ENCODE measurements around the gene INTS11.

INTS11 gene

DNA sequence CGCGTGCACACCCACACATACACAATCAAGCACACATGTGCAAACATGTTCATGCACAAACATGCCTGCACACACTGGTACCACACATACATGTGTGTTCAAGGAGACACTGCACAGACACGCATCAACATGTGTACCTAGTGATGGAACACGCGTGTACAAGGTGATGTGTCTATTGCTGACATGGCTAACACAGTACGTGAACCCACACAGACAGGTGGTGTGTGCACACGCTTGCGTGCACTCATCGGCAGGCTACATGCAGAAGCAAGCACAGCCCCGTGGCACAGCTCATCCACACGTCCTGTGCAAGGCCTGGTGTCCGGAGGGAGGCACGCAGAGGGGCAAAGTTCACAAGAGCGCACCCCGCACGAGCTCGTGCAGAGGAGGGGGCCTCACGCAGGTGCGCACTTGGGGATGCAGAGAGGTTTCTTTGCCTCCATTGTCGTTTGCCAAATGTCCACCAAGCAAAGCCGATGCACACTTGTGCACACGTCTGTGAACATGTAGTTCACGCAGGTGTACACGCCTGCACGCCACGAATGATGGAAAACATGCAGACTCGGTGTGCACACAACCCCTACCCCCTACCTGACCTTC is 17.7 kb downstream of the INTS11 start:
- TF ChIP-seq, protein P1, sequence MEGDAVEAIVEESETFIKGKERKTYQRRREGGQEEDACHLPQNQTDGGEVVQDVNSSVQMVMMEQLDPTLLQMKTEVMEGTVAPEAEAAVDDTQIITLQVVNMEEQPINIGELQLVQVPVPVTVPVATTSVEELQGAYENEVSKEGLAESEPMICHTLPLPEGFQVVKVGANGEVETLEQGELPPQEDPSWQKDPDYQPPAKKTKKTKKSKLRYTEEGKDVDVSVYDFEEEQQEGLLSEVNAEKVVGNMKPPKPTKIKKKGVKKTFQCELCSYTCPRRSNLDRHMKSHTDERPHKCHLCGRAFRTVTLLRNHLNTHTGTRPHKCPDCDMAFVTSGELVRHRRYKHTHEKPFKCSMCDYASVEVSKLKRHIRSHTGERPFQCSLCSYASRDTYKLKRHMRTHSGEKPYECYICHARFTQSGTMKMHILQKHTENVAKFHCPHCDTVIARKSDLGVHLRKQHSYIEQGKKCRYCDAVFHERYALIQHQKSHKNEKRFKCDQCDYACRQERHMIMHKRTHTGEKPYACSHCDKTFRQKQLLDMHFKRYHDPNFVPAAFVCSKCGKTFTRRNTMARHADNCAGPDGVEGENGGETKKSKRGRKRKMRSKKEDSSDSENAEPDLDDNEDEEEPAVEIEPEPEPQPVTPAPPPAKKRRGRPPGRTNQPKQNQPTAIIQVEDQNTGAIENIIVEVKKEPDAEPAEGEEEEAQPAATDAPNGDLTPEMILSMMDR (IDR thresholded peaks at IDR 0.05; ENCODE audit: control extremely low read depth, extremely low read depth, low read depth, missing control alignments), result no peak
- POLR2A ChIA-PET, result no interaction called here
- no peak for DNase-seq (ENCODE audit: extremely low spot score)
- CTCF ChIA-PET, result no interaction called here

DNA sequence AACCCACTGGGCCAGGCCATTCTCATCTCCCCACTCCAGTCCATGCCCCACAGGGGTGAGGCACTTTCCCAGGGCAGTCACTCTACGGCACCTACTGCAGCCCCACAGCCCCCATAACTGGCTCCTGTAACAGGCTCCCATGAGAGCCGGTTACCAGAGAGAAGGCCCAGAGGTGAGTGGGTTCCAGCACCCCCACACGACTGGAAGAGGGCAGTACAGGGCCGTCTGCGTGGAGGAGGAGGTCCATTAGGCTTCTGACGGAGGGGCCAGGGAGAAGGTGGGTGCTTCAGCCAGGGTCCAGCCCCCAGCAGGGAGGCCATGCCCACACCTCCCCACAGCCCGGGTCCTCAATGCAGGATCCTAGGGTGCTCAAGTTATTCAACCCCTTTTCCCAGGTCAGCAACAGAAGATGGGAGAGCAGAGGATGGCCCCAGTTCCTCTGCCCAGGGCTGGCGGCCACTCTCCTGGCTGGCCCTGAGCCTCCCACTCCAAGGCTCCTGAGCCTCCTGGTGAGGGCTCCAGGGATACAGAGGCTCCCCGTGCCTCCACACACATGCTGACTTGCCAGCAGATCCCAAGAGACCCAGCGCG is 18.3 kb downstream of the INTS11 start:
- TF ChIP-seq, protein P1 (IDR thresholded peaks at IDR 0.05; ENCODE audit: control extremely low read depth, extremely low read depth, low read depth, missing control alignments), result peak; percentile 31
- ChIA-PET CTCF (interaction anchor here (1.1 kb wide), 1 partner anchor 67 kb away, joined by 4 read pairs; no protein-coding TSS in a partner anchor), POLR2A (no interaction called here)
- no peak for DNase-seq (ENCODE audit: extremely low spot score)

DNA sequence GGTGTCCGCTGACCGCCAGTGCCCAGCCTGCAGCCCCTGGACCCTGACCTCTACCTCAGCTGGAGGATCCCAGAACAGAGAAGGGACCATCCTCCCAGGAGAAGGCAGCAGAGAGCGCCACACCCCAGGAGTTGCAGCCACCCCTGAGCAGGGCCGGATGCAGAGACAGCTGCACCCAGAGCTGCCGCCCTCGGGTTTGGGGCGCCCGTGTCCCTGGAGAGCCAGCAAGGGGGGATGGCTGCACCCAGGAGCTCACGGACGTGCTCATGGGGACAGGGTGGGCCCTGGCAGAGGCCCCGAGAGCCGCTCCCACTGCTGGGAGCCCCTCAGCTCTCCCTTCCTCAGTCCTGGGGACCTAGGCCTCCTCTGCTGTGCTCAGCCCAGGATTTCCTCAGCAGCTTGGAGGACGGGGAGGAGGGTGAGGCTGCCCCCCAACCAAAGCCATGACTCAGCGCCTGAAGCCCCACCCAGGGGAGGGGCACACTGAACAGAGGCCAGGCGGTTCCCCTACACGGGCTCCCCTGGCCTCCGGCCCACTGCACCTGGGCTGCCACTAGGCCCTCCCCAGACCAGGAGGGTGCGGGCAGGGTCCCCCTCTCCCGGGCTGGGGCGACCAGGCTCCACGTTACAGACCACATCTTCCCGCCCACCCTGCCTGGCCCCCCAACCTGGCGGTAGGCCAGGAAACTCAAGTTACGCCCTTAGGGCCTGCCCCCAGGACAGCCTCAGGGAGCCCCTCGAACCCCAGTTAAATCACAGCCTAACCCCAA is 19.0 kb downstream of the INTS11 start:
- POLR2A ChIA-PET, result no interaction called here
- CTCF ChIA-PET, result interaction anchor here (0.8 to 1.2 kb wide), 4 partner anchors 14 to 604 kb away, joined by 3 to 6 read pairs (median 4); no protein-coding TSS in a partner anchor
- TF ChIP-seq, protein P1 (IDR thresholded peaks at IDR 0.05; ENCODE audit: control extremely low read depth, extremely low read depth, low read depth, missing control alignments), result no peak
- DNase-seq (ENCODE audit: extremely low spot score), result peak; percentile 70

DNA sequence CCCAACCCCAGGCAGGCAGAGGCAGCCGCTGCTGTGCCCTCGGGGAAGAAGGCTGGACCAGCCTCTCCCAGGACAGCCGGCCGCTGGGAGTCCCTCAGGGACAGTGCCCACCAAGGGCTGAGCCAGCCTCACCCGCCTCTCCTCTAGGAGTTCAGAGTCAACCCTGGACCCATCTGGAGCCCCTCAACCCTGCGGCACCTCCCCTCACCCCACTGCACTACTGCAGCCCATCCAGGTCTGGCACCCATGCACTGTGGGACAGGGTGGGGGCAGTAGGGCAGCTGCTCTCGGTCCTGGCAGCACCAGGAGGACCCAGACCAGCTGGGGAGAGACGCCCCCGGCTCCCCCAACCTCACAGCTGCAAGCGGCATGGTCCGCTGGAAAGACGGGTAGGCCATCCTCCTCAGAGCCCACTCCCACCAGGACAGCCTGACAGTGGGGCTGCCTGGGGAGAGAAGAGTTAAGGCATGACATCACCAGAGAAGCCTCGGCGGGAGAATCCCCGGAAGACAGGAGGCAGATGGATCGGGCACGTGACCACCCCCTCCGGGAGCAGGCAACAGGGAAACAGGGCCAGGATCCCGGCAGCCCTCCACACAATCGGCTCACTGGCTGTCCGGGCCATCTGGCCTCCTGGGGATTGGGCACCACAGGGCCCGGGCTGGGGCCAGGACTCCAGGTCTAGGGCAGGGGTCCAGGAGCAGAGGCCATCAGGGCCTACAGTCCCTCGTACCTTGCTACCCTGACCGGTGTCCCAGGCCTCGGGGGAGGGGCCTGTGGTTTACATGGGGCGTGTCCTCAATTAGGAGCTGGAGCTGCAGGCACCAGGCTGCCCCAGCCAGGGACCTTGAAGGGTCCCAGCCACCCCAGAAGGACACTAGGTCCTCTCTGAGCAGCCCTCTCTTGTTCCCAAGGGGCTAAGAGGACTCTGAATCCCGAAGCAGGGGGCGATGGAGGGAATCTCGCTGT is 19.8 kb downstream of the INTS11 start:
- CTCF ChIA-PET, result interaction anchor here (0.8 to 1.2 kb wide), 4 partner anchors 13 to 605 kb away, joined by 3 to 6 read pairs (median 4); no protein-coding TSS in a partner anchor
- POLR2A ChIA-PET, result no interaction called here
- TF ChIP-seq, protein P1 (IDR thresholded peaks at IDR 0.05; ENCODE audit: control extremely low read depth, extremely low read depth, low read depth, missing control alignments), result no peak
- no peak for DNase-seq (ENCODE audit: extremely low spot score)

DNA sequence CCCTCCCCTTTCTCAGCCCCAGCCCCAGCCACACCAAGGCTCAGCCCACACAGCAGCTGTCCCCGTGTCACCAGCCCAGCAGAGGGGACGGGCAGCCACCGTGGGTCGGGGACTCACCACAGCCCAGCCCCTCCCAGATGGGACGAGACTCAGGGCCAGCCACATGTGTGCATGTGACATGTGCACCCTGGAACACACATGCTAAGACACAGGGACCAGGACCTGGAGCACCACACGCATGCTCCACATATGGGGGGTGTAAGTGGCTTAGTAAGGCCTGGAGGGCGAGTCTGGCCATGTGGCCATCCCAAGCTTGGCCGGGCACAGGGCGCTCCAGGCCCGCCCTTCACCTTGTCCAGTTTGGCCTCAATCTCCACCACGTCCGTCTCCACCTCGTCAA is 20.7 kb downstream of the INTS11 start:
- ChIA-PET POLR2A (no interaction called here), CTCF (no interaction called here)
- TF ChIP-seq, protein P1 (IDR thresholded peaks at IDR 0.05; ENCODE audit: control extremely low read depth, extremely low read depth, low read depth, missing control alignments), result no peak
- DNase-seq (ENCODE audit: extremely low spot score), result no peak
